GM18526 (cell line): ENCODE measurements around the gene CEBPB.

Source experiments
- POLR2A ChIP-seq: IDR thresholded peaks from 3 replicates; pipeline ENCODE4 v1.6.1; 2011; ENCODE audit not compliant: insufficient read length; ENCODE audit errors: extremely low read depth

Gene CEBPB

DNA sequence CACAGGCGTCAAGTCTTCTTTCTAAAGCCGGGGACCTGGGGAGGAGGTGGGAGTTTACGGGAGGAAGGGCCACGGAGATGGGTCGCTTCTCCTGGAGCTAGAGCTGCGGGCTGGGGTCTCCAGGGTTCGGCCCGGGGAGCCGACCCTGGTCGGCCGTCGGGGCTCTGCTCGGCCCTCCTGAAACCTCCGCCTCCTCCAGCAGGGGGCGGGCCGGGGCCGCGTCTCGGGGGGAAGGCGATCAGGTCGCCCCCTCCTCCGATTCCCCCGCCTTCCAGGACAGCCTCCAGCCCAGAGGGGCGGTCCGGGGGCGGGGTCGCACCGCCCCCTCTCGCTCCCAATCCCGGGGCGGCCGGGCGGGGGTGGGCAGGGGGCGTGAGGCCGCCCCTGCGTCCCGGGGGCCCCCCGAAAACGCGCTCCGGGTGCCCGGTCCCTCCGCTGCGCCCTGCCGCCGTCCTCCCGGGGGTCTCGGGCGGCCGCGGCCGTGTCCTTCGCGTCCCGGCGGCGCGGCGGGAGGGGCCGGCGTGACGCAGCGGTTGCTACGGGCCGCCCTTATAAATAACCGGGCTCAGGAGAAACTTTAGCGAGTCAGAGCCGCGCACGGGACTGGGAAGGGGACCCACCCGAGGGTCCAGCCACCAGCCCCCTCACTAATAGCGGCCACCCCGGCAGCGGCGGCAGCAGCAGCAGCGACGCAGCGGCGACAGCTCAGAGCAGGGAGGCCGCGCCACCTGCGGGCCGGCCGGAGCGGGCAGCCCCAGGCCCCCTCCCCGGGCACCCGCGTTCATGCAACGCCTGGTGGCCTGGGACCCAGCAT, at the start of gene CEBPB:
Gene CEBPB, plus strand, starts transcription at position 580 of the 814 bp plus-strand sequence. Its CDS starts 204 bp downstream, at position 784.
- TF ChIP-seq POLR2A: peak; percentile 71

DNA sequence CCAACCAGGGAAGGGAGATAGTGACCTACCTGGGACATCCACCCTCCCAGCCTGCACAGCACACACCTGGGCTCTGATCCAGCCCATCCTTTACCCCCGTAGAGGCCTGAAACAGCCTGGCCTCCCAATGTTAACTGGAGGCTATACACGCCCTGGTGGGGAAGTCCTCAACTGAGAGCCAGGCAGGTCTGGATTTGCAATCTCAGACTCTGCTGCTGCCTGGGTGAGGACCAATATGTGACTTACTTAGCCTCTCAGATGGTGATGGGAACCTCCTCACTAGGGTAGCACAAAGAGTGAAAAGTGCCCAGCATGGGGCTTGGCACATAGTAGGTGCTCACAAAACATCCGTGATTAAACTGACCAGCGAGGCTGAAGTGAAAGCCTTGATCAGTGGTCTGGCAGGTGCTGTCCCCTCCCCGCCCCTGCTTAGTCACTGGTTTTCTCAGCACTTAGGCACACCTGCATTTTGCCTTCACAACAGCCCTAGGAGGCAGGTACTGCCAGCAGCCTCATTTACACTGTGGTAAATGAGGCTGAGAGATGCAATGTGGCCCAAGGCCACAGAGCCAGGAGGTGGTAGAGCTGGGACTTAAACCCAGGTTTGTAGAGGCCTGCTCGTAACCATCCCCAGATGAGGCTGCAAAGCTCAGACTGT, 49.5 kb upstream of the CEBPB start:
- no peak for TF ChIP-seq POLR2A

DNA sequence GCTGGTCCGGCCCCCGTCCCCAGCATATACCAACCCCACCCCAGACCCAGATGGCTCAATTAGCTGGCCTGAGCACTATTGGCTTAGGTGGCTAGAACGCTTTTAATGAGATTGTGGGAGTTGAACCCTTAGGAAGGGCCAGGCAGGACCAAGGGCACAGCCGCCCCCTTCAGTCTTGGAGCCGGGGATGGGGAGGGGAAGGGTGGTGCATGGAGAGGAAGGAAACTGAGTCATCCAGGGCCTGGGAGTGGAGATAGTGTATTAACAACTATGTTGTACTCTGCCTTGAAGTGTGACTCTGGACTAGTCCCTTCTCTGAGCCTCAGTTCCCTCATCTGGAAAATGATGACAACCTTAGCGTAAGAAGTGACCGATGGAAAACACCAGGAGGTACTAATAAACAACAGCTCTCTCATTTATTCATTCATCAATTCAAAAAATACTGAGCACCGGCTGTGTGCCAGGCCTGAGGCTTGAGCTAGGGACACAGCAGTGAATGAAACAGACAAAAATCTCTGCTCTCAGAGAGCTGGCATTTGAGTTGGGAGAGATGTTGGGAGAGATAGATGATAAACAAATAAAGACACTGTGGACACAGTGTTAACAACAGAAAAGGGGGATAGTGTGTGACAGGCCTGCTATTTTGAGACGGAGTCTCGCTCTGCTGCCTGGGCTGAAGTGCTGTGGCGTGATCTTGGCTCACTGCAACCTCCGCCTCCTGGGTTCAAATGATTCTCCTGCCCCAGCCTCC, 48.6 kb upstream of the CEBPB start:
- no peak for TF ChIP-seq POLR2A

DNA sequence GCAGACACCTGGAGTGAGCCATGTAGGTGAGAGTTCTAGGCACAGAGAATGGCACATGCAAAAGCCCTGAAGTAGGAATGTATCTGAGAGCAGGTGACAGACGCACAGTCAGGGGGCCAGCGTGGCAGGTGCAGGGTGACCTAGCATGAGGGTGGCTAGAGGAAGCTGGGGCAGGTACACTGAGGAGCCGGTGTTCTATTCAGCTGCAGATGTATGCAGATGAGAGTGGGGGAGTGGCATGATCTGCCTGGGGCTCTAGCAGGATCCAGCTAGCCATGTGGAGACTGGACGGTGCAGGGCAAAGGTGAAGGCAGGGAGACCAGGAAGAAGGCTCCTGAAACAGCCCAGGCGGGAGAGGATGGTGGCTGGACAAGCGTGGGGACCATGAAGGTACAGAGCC, 47.8 kb upstream of the CEBPB start:
- no peak for TF ChIP-seq POLR2A

DNA sequence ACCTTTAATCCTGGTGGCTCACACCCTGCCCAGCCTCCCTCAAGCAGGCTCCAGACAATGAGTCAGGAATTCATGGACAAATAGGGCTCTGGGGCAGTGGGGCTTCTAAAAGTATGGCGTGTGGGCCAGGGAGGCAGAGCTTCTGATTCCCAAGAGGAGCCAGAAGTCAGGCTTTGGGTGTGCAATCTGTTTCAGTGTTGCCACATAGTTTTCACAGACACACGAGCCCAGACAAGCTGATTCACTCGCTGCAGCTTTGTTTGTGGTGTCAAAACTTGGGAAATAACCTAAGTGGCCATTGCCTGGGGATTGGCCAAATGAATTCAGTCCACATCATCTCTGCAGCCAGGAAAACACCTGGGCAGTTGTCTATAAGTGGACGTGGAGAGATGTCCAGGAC, 46.3 kb upstream of the CEBPB start:
- no peak for TF ChIP-seq POLR2A

DNA sequence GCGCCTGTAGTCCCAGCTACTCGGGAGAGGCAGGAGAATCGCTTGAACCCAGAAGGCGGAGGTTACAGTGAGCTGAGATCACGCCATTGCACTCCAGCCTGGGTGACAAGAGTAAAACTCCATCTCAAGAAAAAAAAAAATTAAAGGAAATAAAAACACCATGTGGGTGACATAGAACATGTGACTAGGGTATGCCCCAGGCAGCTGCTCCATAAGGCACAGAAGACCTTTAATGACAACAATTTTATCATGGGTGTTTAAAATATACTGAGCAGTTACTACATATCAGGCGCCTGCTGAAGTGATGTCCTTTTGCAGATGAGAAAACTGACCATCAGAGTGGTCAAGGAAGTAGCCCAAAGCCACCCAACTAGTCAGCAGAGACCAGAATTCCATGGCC, 45.1 kb upstream of the CEBPB start:
- TF ChIP-seq POLR2A: no peak

DNA sequence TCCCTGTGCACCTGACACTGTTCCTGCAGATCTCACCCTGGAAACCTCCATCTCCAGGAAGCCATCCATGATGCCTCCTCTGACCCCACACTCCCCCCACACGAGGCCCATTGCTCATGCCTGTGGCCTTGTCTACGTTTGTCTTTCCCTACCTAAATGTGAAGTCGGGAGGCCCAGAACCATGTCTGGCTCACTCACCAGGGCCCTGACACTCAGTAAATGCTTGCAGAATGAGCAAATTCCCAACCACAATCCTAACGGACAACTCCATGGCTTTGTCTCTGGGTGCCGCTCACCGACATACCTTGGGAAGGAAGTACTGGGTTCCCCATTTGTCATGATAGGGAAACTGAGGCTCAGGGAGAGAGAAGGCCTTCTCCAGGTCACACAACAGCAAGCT, 44.4 kb upstream of the CEBPB start:
- TF ChIP-seq POLR2A: no peak

DNA sequence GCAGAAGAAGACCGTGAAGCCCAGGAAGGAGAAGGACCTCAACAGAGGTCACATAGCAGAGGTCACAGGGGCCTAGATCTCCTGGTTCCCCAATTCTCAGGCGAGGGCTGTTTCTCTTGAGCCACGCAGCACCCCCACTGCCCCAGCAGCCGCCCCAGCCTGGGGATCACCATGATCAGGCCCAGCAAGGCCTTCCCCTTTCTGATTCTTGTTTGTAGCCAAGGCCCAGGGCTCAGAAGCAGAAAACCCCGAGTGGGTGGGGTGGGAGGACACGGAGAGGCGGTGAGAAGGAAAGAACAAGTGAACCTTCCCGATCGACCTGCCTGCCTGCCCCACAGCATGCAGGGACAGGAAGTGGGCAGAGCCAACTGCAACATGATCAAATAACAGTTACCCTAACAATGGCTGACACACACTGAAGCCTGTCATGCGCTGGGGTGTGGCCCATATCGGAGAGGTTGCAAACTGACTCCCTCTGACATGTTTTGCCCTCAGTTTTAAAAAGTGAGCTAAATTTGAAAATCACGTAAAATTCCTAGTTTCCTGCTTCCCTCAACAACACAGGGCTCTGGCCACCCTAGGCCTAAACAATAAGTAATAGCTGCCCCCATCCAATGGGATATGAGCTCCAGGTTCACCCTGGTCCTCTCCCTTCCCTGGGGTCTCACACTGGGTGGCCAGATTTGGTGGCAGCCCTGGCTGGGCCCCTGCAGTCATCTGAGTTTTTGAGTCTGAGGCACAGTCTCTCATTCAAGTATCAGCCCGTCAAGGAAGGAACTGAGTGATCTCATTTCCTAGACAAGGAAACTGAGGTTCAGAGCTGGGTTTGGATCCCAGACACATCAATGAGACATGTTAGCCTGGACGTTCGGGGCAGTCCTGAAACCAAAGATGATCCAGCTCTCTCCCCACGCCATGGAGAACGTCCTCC, 43.6 kb upstream of the CEBPB start:
- TF ChIP-seq POLR2A: peak; percentile 36

DNA sequence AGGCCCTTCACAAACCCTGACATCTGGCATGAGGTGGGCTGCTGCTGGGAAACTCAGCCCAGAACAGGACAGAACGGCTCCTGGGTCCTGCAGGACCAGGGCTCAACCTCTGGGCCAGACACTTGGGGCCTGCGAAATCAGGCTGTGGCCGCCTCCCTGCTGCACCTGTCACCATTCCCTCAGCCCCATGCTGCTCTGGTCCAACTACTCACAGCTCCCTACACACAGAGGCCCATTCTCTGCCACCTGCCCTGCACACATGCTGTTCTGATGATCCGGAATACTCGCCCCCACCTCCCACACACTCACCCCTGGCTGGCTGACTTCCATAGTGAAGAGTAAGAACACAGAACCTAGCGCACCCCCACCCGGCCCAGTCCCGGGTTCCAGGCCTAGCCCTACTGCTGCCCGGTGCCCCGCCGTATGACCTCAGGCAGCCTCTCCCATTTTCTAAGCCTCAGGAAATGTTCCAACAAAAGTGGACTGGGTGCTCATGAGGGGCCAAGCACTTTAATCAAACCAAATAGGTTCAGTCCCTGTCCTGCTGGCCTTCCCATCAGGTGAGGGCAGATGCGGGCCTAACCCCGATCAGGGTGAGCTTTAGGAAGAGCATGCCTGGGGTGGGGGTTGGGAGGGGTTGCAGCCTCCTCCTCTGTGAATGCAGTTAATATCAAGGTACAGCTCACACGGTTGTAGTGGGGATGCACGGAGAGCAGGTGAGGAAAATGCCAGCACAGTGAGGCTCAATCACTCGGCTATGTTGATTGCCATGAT, 41.0 kb upstream of the CEBPB start:
- no peak for TF ChIP-seq POLR2A

DNA sequence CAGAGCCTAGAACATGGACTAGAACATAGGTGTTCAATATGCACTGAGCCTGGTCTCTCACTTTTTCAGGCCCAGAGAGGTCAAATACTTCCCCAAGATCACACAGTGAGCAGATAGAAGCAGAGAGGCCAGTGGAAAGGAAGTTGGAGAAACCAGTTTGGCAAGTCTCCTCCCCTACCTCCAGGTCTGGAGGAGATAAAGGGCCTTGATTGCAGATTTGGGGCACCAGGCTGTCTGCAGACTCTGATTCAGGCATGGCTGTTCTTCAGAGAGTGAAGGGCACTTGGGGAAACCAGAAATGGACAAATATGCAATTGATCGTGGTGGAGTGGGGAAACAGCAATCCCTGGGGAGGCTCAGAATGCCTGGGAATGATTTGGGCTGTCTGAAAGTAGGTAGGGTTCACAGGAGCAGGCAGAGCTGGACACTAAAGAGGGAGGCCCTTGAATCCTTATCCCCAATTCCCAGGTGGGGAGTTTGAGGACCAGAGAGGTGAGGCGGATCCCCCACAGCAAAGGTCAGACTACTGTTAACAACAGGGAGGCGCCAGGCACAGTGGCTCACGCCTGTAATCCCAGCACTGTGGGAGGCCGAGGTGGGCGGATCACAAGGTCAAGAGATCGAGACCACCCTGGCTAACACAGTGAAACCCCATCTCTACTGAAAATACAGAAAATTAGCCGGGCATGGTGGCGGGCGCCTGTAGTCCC, 39.4 kb upstream of the CEBPB start:
- no peak for TF ChIP-seq POLR2A

DNA sequence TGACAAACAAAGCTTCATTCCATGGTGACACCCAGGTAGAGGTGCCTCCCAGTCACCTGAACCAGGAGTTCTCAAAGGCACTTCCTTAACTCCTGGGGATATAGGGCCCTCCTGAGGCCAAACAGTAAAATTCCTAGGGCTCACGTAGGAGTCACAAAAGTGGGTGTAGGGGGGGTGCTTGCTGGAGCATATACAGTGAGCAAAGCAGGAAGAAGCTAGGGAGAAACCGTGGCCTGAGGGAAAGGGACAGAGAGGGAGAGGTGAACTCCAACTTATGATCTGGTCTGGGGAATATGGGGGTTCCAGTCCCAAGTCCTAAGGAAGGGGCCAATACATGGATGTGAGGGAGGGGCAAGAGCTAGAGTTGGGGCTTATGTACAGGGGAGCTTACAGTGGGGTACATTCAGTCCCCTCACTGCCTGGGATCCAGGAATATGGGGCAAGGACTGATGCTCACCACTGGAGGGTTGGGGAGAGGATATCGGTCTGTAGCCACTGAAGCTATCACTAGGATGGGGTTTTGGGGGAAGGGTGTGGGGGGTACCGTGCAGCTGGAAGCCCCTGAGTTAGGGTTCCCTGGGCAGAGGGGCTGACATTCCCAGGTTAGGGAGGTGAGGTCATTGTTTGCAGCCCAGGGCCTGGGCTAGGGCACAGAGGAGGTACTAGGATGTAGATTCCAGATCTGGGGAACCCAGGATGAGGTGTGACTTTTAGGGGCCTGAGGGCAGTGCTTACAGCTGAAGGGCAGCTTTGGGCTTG, 38.1 kb upstream of the CEBPB start:
- no peak for TF ChIP-seq POLR2A

DNA sequence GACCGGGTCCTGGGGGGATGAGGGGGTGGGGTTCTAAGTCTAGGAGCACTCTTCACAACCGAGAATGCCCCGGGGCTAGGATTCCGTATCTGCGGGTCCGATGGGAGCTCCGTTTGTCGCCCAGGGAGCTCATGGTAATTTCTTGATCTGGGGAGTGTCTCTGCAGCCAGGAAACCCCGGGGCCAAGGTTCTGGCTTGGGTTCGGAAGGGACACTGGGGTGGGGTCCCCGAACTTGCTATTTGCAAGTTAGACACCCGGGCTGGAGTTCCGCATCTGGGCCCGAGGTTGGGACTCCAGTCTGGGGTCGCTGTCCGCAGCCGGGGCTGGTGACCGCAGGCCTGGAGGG, 37.5 kb upstream of the CEBPB start:
- no peak for TF ChIP-seq POLR2A

DNA sequence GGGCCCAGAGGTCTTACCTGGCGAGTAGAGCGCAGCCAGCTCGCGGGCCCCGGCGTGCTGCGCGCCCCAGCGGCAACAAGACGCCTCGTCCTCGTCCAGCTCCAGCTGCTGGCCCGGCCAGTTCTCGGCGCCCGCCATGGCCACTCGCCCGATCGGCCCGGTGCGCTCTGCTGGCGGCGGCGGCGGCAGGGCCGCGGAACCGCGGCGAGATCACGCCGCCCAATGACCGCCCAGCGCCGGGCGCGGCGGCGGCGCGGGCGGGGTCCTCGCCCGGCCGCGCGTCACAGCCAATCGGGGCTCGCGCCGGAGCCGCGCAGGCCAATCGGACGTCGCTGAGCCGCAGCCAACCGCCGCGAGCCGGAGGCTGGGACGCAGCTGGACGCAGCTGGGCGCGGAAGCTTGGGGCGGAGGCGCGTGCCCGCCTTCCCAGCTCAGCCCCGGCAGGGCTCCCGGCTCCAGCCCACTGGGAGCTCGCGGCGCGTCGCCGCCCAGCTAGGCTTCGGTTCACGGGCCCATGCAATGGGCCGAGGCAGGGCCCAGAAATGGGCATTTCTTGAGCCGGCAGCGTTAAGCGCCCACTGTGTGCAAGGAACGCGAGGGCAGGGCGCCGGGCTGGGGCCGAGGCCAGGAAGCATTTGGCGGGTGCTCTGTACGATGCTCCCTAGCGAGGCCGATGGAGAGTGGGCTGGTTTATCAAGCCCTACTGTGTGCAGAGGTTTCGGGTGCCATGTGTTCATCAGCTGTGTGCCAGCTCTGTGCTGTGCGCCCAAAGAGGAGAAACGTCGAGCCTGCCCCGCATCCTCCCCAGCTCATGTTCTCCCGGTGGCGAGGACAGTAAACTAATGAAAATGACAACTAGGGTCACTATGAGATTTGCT, 36.9 kb upstream of the CEBPB start, which contains the start of gene PEDS1:
Gene PEDS1, minus strand, starts transcription at position 224 of the 878 bp plus-strand sequence. Its CDS starts 86 bp downstream, at position 138.
- peak; percentile 76 for TF ChIP-seq POLR2A
